SK-N-SH (cell line): ENCODE measurements around the gene TMEM150A. TPM values are rescaled to one million over a fixed set of nuclear protein-coding genes. Genes with fewer than 3 reads are reported as not detected.

Experiments
- CTCF ChIA-PET: fragments of 300-600, 350-600 bp; formaldehyde crosslinking; extraction: SDS; loops from one replicate; lab custom pipeline; 2021; lab: Yijun Ruan, JAX
- POLR2A ChIA-PET: fragments of 350-600 bp; sonication (Branson Sonifier 250); formaldehyde crosslinking; extraction: SDS; loops from one replicate; lab custom pipeline; 2020; ENCODE audit warnings: antibody characterized with exemption, inconsistent platforms; lab: Yijun Ruan, JAX
- DNase-seq: peaks from one replicate; pipeline ENCODE4 v3.0.0; 2012
- H2AFZ ChIP-seq: fragments of 200-600 bp; sonication (generic); 2 replicates; pipeline ENCODE4 v1.8.1; 2016; ENCODE audit warnings: antibody characterized with exemption, mild to moderate bottlenecking, low read depth
- H3F3A ChIP-seq: fragments of 200-600 bp; sonication (generic); replicated peaks from 2 replicates; pipeline ENCODE3; 2016; ENCODE audit warnings: antibody characterized with exemption, mild to moderate bottlenecking; ENCODE audit not compliant: insufficient read depth
- H3K27ac ChIP-seq, 2 experiments: fragments of 200-500 bp in 1 of 2; fragments of 200-600 bp in 1 of 2; sonication (Bioruptor generic) in 1 of 2; sonication (generic), shearing (Covaris generic) in 1 of 2; 2 replicates each; pipeline versions ENCODE4 v1.5.1 to v1.6.1; 2014 to 2016; ENCODE audit warnings: low read depth in 2 of 2, inconsistent platforms in 1 of 2, low read length in 1 of 2, mild to moderate bottlenecking in 1 of 2, mixed read lengths in 1 of 2
- H3K27me3 ChIP-seq: fragments of 200-600 bp; sonication (generic), shearing (Covaris generic); 2 replicates; pipeline ENCODE4 v1.6.1; 2016; ENCODE audit warnings: mixed run types; ENCODE audit not compliant: insufficient read depth
- H3K36me3 ChIP-seq, 2 experiments: fragments of 200-500 bp in 1 of 2; fragments of 200-600 bp in 1 of 2; sonication (Bioruptor generic) in 1 of 2; sonication (generic) in 1 of 2; replicated peaks in 1 of 2; 2 replicates each; pipeline versions ENCODE3 to v1.5.1; 2014 to 2016; ENCODE audit warnings: low read length in 1 of 2, mild to moderate bottlenecking in 1 of 2; ENCODE audit not compliant: insufficient read depth in 2 of 2, control insufficient read depth in 1 of 2
- H3K4me1 ChIP-seq, 2 experiments: fragments of 200-500 bp in 1 of 2; fragments of 200-600 bp in 1 of 2; sonication (Bioruptor generic) in 1 of 2; sonication (generic), shearing (Covaris generic) in 1 of 2; 2 replicates each; pipeline versions ENCODE4 v1.5.1 to v1.6.1; 2014 to 2016; ENCODE audit warnings: low read depth in 1 of 2, low read length in 1 of 2, mixed run types in 1 of 2; ENCODE audit not compliant: insufficient read depth in 2 of 2, control insufficient read depth in 1 of 2
- H3K4me2 ChIP-seq: fragments of 200-600 bp; sonication (generic), shearing (Covaris generic); 2 replicates; pipeline ENCODE4 v1.6.1; 2017; ENCODE audit warnings: mixed run types
- H3K4me3 ChIP-seq, 2 experiments: fragments of 200-500 bp in 1 of 2; fragments of 200-600 bp in 1 of 2; sonication (Bioruptor generic) in 1 of 2; sonication (generic), shearing (Covaris generic) in 1 of 2; 2 replicates each; pipeline versions ENCODE4 v1.5.1 to v1.8.1; 2014 to 2016; ENCODE audit warnings: low read depth in 2 of 2, inconsistent platforms in 1 of 2, low read length in 1 of 2, mild to moderate bottlenecking in 1 of 2, mixed read lengths in 1 of 2, moderate library complexity in 1 of 2
- H3K79me2 ChIP-seq: fragments of 200-600 bp; sonication (generic); 2 replicates; pipeline ENCODE4 v1.8.1; 2017; ENCODE audit warnings: mild to moderate bottlenecking; ENCODE audit not compliant: insufficient read depth
- H3K9ac ChIP-seq: fragments of 200-600 bp; sonication (generic); 2 replicates; pipeline ENCODE4 v1.6.1; 2017; ENCODE audit warnings: mixed run types
- H3K9me2 ChIP-seq: fragments of 200-600 bp; sonication (generic); 2 replicates; pipeline ENCODE4 v1.6.1; 2017; ENCODE audit warnings: mixed run types
- H3K9me3 ChIP-seq: fragments of 200-600 bp; sonication (generic); 2 replicates; pipeline ENCODE4 v1.6.1; 2017; ENCODE audit warnings: mixed run types, mild to moderate bottlenecking, moderate library complexity
- H4K20me1 ChIP-seq: fragments of 200-600 bp; sonication (generic); 2 replicates; pipeline ENCODE4 v1.6.1; 2017; ENCODE audit warnings: mild to moderate bottlenecking, mixed run types; ENCODE audit not compliant: insufficient read depth
- CHD2 ChIP-seq: fragments of 150-350 bp; IDR thresholded peaks from 2 replicates; pipeline ENCODE4 v1.6.1; 2018; ENCODE audit warnings: low read length; ENCODE audit not compliant: partially characterized antibody
- ELF1 ChIP-seq: IDR thresholded peaks from 2 replicates; pipeline ENCODE4 v1.4.0; 2012
- EZH2phosphoT487 ChIP-seq: fragments of 200-600 bp; sonication (generic); IDR thresholded peaks from 2 replicates; pipeline ENCODE4 v1.6.1; 2017; ENCODE audit warnings: low read depth, mixed run types, mild to moderate bottlenecking, antibody characterized with exemption, moderate library complexity, borderline replicate concordance
- FOSL2 ChIP-seq: IDR thresholded peaks from 2 replicates; pipeline ENCODE4 v1.4.0; 2012; ENCODE audit warnings: low read depth, mild to moderate bottlenecking, moderate library complexity, borderline replicate concordance
- GABPA ChIP-seq: IDR thresholded peaks from 2 replicates; pipeline ENCODE4 v1.4.0; 2012; ENCODE audit warnings: low read depth, mild to moderate bottlenecking
- MEF2A ChIP-seq: IDR thresholded peaks from 2 replicates; pipeline ENCODE4 v1.4.0; 2012; ENCODE audit warnings: low read depth, borderline replicate concordance
- MXI1 ChIP-seq: IDR thresholded peaks from 2 replicates; pipeline ENCODE4 v1.6.1; 2012; ENCODE audit warnings: mild to moderate bottlenecking, low read depth, low read length, improper control_type of control experiment
- NFIC ChIP-seq: IDR thresholded peaks from 2 replicates; pipeline ENCODE4 v1.4.0; 2012; ENCODE audit warnings: borderline replicate concordance
- POLR2AphosphoS5 ChIP-seq: IDR thresholded peaks from 2 replicates; pipeline ENCODE4 v1.6.1; 2012; ENCODE audit warnings: low read depth, low read length
- SIN3A ChIP-seq: IDR thresholded peaks from 2 replicates; pipeline ENCODE4 v1.6.1; 2012; ENCODE audit warnings: low read depth, mild to moderate bottlenecking, low read length, moderate library complexity, borderline replicate concordance
- TAF1 ChIP-seq: IDR thresholded peaks from 2 replicates; pipeline ENCODE4 v1.6.1; 2012; ENCODE audit warnings: low read depth, mild to moderate bottlenecking, low read length, moderate library complexity, borderline replicate concordance
- TCF12 ChIP-seq: IDR thresholded peaks from 2 replicates; pipeline ENCODE4 v1.4.0; 2012
- WGBS: methylation state at CpG from one replicate; pipeline ENCODE4 v1.1.6; 2017; ENCODE audit warnings: low lambda C conversion rate; 5-methylcytosine and 5-hydroxymethylcytosine counted together
- polyA plus RNA-seq, 3 experiments: library from polyadenylated mRNA; depleted of rRNA; stranded (reverse); fragments of >200 nt; gene quantifications; 2 replicates each; pipeline ENCODE4 v1.2.3, GENCODE V29; 2012
- TF ChIP-seq, protein P1 (sequence below): IDR thresholded peaks from 2 replicates; pipeline ENCODE4 v1.4.0; 2012; ENCODE audit warnings: low read depth, borderline replicate concordance
- TF ChIP-seq, protein P2 (sequence below): fragments of 150-350 bp; IDR thresholded peaks from 2 replicates; pipeline ENCODE4 v1.6.1; 2016; ENCODE audit warnings: mild to moderate bottlenecking, low read depth, low read length
- TF ChIP-seq, protein P3 (sequence below): IDR thresholded peaks from 2 replicates; pipeline ENCODE4 v1.6.1; 2012; ENCODE audit warnings: mild to moderate bottlenecking, low read depth, low read length, moderate library complexity
- TF ChIP-seq, protein P4 (sequence below): IDR thresholded peaks from 2 replicates; pipeline ENCODE4; 2012

The TMEM150A gene
- polyA plus RNA-seq, 1 of the 3 experiments (the other 2 are of a cell fraction), result 20.2 TPM

DNA sequence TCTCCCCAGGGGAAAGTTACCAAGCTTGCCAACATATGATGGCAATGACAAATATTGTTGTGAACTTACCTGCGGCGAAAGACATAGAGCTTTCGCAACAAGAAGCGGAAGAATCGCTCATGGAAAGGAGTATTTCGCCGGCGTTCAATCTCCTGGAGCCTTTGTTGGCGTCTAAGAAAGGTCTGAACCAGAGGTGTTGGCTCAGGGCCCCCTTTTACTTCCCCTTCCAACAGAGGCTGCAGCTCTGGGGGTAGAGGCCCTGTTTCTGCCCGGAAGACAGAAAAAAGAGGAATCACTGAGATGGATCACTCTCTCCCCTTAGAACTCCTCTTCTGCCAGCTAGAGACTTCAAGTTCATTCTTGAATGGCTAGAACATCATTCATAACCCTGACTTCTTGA lies 52.0 kb downstream of the TMEM150A start:
- Histone ChIP-seq H3K4me1 (peaks cover 0 to 13% of the 10 kb centered on the region in 2 experiments; a peak in 2 of 4 replicates), H3K36me3 (peaks cover 33 to 40% of the 10 kb centered on the region in 2 experiments), H3F3A (peaks cover 50% of the 10 kb centered on the region), H3K9ac (no peak overlapping the region), H3K4me3 (no peak overlapping the region), H4K20me1 (peaks cover 7% of the 10 kb centered on the region), H3K4me2 (no peak overlapping the region), H3K9me2 (no peaks in the 10 kb centered on the region), H3K79me2 (no peaks in the 10 kb centered on the region), H3K27ac (peak overlapping the region; percentile 42 to 54; a peak in 2 of 4 replicates), H3K27me3 (no peaks in the 10 kb centered on the region), H2AFZ (no peak overlapping the region), H3K9me3 (no peaks in the 10 kb centered on the region)
- TF ChIP-seq MEF2A, result no peak
- no peak for TF ChIP-seq SIN3A
- TF ChIP-seq TAF1, result no peak
- no peak for TF ChIP-seq MXI1
- TF ChIP-seq, protein P1, sequence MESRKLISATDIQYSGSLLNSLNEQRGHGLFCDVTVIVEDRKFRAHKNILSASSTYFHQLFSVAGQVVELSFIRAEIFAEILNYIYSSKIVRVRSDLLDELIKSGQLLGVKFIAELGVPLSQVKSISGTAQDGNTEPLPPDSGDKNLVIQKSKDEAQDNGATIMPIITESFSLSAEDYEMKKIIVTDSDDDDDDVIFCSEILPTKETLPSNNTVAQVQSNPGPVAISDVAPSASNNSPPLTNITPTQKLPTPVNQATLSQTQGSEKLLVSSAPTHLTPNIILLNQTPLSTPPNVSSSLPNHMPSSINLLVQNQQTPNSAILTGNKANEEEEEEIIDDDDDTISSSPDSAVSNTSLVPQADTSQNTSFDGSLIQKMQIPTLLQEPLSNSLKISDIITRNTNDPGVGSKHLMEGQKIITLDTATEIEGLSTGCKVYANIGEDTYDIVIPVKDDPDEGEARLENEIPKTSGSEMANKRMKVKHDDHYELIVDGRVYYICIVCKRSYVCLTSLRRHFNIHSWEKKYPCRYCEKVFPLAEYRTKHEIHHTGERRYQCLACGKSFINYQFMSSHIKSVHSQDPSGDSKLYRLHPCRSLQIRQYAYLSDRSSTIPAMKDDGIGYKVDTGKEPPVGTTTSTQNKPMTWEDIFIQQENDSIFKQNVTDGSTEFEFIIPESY, result no peak
- TF ChIP-seq GABPA, result no peak
- TF ChIP-seq CHD2, result no peak
- no peak for TF ChIP-seq ELF1
- TF ChIP-seq POLR2AphosphoS5, result no peak
- CTCF ChIA-PET, result interaction anchor here (0.7 to 16.6 kb wide), 10 partner anchors 11 to 250 kb away, joined by 3 to 364 read pairs (median 12); partner anchors contain the start of genes MAT2A, SH2D6 and TMEM150A
- POLR2A ChIA-PET, result interaction anchor here (0.8 to 8.2 kb wide), 6 partner anchors 11 to 131 kb away, joined by 4 to 87 read pairs (median 10); partner anchors contain the start of genes GGCX, MAT2A and SH2D6
- 91% methylated on average over 10 of the region's 10 CpGs for WGBS
- no peak for DNase-seq

DNA sequence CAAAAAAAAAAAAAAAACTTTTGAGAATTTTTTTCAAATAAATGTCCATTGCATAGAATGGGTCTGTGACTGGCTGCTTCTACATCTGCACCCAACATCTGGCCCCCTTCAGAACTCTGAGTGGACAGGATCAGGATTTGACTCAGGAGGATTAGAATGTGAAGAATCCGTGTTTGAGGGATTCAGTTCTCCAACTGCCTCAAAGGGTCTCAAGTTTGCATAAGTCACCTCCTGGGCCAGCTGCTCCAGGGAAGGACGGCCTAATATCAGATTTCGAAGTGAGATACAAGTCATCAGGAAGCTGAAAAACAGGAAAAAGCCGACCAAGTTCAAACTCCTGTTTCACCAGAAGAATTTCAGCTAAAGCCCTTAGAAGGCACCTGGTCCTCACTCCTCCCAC lies 52.7 kb downstream of the TMEM150A start:
- WGBS, result 25% methylated on average over 4 of the region's 4 CpGs
- H3K36me3 ChIP-seq, result peaks cover 39% of the 10 kb centered on the region in 2 experiments
- ChIA-PET CTCF (interaction anchor here (0.7 to 16.6 kb wide), 8 partner anchors 10 to 250 kb away, joined by 3 to 364 read pairs (median 28); partner anchors contain the start of genes MAT2A, SH2D6 and TMEM150A), POLR2A (interaction anchor here (1.0 to 8.2 kb wide), 5 partner anchors 10 to 130 kb away, joined by 4 to 87 read pairs (median 14); partner anchors contain the start of genes GGCX, MAT2A and SH2D6)
- no peaks in the 10 kb centered on the region for H3K9me3 ChIP-seq
- H3K4me2 ChIP-seq, result no peak overlapping the region
- peak overlapping the region; percentile 42 to 54 for H3K27ac ChIP-seq
- no peak for DNase-seq
- peaks cover 0 to 13% of the 10 kb centered on the region in 2 experiments; a peak in 2 of 4 replicates for H3K4me1 ChIP-seq
- H3K79me2 ChIP-seq, result no peaks in the 10 kb centered on the region
- peaks cover 11% of the 10 kb centered on the region for H4K20me1 ChIP-seq
- peaks cover 57% of the 10 kb centered on the region for H3F3A ChIP-seq
- no peak overlapping the region for H3K4me3 ChIP-seq
- H2AFZ ChIP-seq, result no peak overlapping the region
- no peak overlapping the region for H3K9ac ChIP-seq
- H3K9me2 ChIP-seq, result no peaks in the 10 kb centered on the region
- no peaks in the 10 kb centered on the region for H3K27me3 ChIP-seq
- TF ChIP-seq, protein P1, result no peak
- TF ChIP-seq MXI1 (no peak), FOSL2 (peak; percentile 48; the same call in 1 of the 2 replicates), GABPA (no peak), TCF12 (peak; percentile 85), NFIC (0 out of 2 replicates have a peak, but pooled peaks have one; percentile 5), EZH2phosphoT487 (no peak)
- TF ChIP-seq, protein P2, sequence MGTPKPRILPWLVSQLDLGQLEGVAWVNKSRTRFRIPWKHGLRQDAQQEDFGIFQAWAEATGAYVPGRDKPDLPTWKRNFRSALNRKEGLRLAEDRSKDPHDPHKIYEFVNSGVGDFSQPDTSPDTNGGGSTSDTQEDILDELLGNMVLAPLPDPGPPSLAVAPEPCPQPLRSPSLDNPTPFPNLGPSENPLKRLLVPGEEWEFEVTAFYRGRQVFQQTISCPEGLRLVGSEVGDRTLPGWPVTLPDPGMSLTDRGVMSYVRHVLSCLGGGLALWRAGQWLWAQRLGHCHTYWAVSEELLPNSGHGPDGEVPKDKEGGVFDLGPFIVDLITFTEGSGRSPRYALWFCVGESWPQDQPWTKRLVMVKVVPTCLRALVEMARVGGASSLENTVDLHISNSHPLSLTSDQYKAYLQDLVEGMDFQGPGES, result no peak
- TF ChIP-seq, protein P3, sequence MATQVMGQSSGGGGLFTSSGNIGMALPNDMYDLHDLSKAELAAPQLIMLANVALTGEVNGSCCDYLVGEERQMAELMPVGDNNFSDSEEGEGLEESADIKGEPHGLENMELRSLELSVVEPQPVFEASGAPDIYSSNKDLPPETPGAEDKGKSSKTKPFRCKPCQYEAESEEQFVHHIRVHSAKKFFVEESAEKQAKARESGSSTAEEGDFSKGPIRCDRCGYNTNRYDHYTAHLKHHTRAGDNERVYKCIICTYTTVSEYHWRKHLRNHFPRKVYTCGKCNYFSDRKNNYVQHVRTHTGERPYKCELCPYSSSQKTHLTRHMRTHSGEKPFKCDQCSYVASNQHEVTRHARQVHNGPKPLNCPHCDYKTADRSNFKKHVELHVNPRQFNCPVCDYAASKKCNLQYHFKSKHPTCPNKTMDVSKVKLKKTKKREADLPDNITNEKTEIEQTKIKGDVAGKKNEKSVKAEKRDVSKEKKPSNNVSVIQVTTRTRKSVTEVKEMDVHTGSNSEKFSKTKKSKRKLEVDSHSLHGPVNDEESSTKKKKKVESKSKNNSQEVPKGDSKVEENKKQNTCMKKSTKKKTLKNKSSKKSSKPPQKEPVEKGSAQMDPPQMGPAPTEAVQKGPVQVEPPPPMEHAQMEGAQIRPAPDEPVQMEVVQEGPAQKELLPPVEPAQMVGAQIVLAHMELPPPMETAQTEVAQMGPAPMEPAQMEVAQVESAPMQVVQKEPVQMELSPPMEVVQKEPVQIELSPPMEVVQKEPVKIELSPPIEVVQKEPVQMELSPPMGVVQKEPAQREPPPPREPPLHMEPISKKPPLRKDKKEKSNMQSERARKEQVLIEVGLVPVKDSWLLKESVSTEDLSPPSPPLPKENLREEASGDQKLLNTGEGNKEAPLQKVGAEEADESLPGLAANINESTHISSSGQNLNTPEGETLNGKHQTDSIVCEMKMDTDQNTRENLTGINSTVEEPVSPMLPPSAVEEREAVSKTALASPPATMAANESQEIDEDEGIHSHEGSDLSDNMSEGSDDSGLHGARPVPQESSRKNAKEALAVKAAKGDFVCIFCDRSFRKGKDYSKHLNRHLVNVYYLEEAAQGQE, result no peak
- TF ChIP-seq, protein P4, sequence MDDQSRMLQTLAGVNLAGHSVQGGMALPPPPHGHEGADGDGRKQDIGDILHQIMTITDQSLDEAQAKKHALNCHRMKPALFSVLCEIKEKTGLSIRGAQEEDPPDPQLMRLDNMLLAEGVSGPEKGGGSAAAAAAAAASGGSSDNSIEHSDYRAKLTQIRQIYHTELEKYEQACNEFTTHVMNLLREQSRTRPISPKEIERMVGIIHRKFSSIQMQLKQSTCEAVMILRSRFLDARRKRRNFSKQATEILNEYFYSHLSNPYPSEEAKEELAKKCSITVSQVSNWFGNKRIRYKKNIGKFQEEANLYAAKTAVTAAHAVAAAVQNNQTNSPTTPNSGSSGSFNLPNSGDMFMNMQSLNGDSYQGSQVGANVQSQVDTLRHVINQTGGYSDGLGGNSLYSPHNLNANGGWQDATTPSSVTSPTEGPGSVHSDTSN, result peak; percentile 58
